Astrocyte of the cerebellum (primary cell): ENCODE data around the gene MAFB.

ENCODE experiments used
- DNase-seq: peaks from one replicate; pipeline ENCODE4 v3.0.0-alpha.2; 2011; ENCODE audit warnings: low read depth
- H3K4me3 ChIP-seq: 2 replicates; pipeline ENCODE4 v1.5.1; 2011; ENCODE audit warnings: mild to moderate bottlenecking, low read depth, low read length, moderate library complexity
- CTCF ChIP-seq: IDR thresholded peaks from 2 replicates; pipeline ENCODE4 v1.5.1; 2012; ENCODE audit warnings: low read length, low read depth, moderate library complexity, mild to moderate bottlenecking; ENCODE audit errors: missing control alignments
- in situ Hi-C: cut with HindIII; loops from 2 replicates; pipeline ENCODE4 v1.10.0; 2017; ENCODE audit warnings: low sequenced_read_pairs

MAFB gene

DNA sequence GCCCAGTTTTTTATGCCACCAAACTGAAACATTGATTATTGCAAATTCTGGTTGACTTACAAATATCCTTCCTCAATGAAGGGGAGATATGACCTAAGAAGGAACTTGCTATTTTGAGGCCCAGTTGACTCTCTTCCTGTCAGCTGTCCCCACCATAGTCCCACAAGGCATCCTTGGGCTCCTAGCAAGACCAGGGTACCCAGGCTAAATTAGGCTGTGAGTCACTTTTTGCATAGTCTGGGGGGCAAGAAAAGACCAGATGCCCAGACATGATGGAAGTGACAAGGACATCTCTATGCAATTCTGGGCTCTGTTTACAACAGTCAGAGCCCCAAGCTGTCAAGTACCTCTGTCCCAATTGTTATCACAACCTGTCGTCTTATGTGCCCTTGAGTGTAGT is 31.8 kb upstream of the MAFB start:
- no peak for DNase-seq
- TF ChIP-seq CTCF = no peak
- in situ Hi-C loops = no loop called here
- no peak overlapping the region for H3K4me3 ChIP-seq

DNA sequence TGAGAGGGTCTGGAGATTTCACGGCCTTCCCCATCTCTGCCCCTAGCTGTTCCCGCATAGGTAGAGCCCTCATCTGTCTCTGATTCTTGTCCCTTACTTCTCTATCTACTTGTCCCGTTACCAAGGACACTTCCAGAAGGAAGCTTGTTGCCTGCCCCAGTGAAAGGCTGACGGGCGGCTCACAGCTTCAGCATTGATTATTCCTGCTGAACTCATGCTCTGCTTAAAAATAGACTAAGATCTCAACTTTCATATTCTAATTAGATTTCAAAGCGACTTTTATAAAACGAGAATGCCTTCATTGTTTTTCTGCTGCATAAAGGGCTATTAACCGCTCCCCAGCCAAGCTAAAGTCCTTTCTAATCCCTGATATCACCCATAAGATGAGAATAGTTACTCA is 31.1 kb upstream of the MAFB start:
- no peak overlapping the region for H3K4me3 ChIP-seq
- DNase-seq = no peak
- in situ Hi-C loops = no loop called here
- TF ChIP-seq CTCF = no peak

- in situ Hi-C loops = no loop called here
- no peak overlapping the region for H3K4me3 ChIP-seq
- no peak for DNase-seq
- no peak for TF ChIP-seq CTCF
Observed at GRCh38 chr20:40718982-40719729, 30.1 kb upstream of the MAFB start.

DNA sequence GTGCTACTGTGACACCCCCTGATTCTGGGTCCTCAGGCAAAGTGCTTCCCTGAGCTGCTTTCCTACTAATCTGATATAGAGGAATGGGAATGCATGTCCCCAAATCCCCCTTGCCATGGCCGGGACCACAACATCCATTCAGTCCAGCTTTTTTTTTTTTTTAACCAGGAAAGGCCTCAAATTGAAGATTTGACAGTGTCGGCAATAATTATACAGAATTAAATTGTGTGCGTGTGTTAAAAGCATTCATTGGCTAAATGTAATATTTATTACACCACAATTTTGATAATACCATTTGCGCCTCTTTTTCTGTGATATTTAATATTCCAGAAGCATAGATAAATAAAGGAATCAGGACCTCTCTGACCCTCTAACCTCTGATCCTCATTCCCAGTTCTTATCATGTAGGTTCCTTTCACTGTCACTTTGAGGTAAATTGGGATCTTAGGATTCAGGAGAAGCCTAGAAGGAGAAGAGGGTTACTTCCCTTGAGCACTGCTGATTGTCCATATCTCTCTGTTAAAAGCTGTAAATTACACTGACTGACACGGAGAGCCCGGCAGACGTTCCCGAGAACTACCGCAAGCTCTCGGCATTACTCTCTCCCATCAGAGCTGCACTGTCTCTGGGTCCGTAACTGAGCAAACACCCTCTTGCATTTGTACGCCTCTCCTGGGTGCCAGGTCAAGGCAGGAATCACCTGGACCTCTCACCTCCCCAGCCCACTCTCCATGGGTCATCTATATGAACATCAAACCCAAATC is 29.4 kb upstream of the MAFB start:
- no peak for TF ChIP-seq CTCF
- H3K4me3 ChIP-seq = no peak overlapping the region
- in situ Hi-C loops = no loop called here
- no peak for DNase-seq

DNA sequence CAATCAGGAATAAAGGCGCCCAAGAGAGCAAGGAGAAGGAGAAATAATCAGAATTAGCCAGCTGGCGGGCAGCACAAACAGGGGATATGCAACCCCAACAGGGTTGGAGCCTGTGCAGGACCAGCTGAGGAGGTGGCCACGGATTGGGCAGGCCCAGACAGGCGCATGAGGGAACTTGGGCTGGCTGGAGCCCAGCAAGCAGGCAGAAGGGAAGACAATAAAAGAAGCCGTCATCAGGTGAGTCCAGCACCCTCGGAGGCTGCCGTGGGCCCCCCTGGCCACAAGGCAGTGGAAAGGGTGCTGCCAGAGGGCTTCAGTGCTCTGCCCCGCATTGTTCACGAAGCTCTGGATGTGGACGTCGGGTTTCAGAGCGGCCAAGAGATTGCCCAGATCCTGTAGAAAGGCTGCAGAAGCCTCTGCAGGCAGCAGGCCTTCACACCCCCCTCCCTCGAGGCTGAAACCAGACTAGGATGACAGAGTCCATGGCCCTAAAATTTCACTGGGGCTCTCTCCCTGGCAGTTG is 28.4 kb upstream of the MAFB start:
- in situ Hi-C loops = no loop called here
- no peak for DNase-seq
- no peak overlapping the region for H3K4me3 ChIP-seq
- no peak for TF ChIP-seq CTCF

DNA sequence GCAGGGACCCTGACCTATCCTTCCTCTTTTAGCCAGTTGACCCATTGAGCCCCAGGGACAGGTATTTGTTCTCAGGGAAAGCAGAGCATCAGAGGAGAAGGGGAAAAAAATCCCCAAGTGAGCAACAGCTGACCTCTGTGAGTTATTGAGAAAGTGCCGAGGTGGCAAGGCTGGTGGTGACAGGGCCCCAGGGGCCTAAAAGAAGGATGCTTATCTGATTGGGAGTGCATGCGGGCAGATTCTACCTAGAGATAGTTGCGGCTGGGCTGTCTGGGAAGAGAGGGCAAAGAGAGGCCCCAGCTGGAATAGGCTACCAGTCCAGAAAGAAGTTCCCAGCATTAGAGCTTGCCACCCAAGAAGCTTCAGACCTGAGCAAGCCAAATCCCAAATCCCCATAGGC is 26.5 kb upstream of the MAFB start:
- H3K4me3 ChIP-seq = no peak overlapping the region
- DNase-seq = no peak
- in situ Hi-C loops = no loop called here
- no peak for TF ChIP-seq CTCF
